Astrocyte (in vitro differentiated cells and primary cell): ENCODE data around the gene UNC93B1. TPM values are rescaled to one million over a fixed set of nuclear protein-coding genes. Genes with fewer than 3 reads are reported as not detected.

Experiments used
- DNase-seq: peaks from one replicate; pipeline ENCODE4 v3.0.0-alpha.2; 2010; ENCODE audit warnings: low read depth
- FAIRE-seq: peaks from 2 replicates; lab custom pipeline; 2011; peaks lifted over from hg19 to GRCh38; lab: Jason Lieb, UNC
- H2AFZ ChIP-seq: 2 replicates; pipeline ENCODE4 v1.6.0; 2012; ENCODE audit warnings: low read depth, low read length, inconsistent platforms
- H3K27ac ChIP-seq: 2 replicates; pipeline ENCODE4 v1.5.1; 2011; ENCODE audit warnings: low read depth, low read length, inconsistent platforms
- H3K27me3 ChIP-seq: 2 replicates; pipeline ENCODE4 v1.6.0; 2011; ENCODE audit warnings: low read length, inconsistent platforms; ENCODE audit not compliant: insufficient read depth
- H3K36me3 ChIP-seq: 2 replicates; pipeline ENCODE4 v1.5.1; 2011; ENCODE audit warnings: low read length, inconsistent platforms; ENCODE audit not compliant: insufficient read depth
- H3K4me1 ChIP-seq: 2 replicates; pipeline ENCODE4 v1.5.1; 2011; ENCODE audit warnings: low read length, inconsistent platforms; ENCODE audit not compliant: insufficient read depth
- H3K4me2 ChIP-seq: 2 replicates; pipeline ENCODE4 v1.6.0; 2012; ENCODE audit warnings: low read length, inconsistent platforms
- H3K4me3 ChIP-seq: 2 replicates; pipeline ENCODE4 v1.5.1; 2011; ENCODE audit warnings: low read depth, mild to moderate bottlenecking, low read length, inconsistent platforms; ENCODE audit not compliant: insufficient read depth
- H3K79me2 ChIP-seq: 2 replicates; pipeline ENCODE4 v1.6.0; 2012; ENCODE audit warnings: mild to moderate bottlenecking, low read length, inconsistent platforms; ENCODE audit not compliant: insufficient read depth
- H3K9ac ChIP-seq: 2 replicates; pipeline ENCODE4 v1.6.0; 2012; ENCODE audit warnings: mild to moderate bottlenecking, low read length, inconsistent platforms
- H3K9me3 ChIP-seq: 2 replicates; pipeline ENCODE4 v1.5.1; 2012; ENCODE audit warnings: low read depth, mild to moderate bottlenecking, low read length, inconsistent platforms; ENCODE audit not compliant: insufficient read depth
- H4K20me1 ChIP-seq: 2 replicates; pipeline ENCODE4 v1.6.0; 2012; ENCODE audit warnings: low read length, inconsistent platforms; ENCODE audit not compliant: insufficient read depth
- H3K27ac Mint-ChIP-seq: one replicate; pipeline ENCODE4 v1.8.0; 2021; ENCODE audit warnings: mild to moderate bottlenecking, mixed read lengths; ENCODE audit not compliant: unreplicated experiment
- H3K27me3 Mint-ChIP-seq: one replicate; pipeline ENCODE4 v1.8.0; 2021; ENCODE audit warnings: low read depth, mixed read lengths; ENCODE audit not compliant: unreplicated experiment
- H3K36me3 Mint-ChIP-seq: one replicate; pipeline ENCODE4 v1.8.0; 2021; ENCODE audit warnings: low read depth, mixed read lengths; ENCODE audit not compliant: unreplicated experiment
- H3K4me1 Mint-ChIP-seq: one replicate; pipeline ENCODE4 v1.8.0; 2021; ENCODE audit warnings: low read depth, mixed read lengths; ENCODE audit not compliant: unreplicated experiment
- H3K4me3 Mint-ChIP-seq: one replicate; pipeline ENCODE4 v1.8.0; 2021; ENCODE audit warnings: mild to moderate bottlenecking, moderate library complexity, mixed read lengths; ENCODE audit not compliant: unreplicated experiment
- H3K9me3 Mint-ChIP-seq: one replicate; pipeline ENCODE4 v1.8.0; 2021; ENCODE audit warnings: mild to moderate bottlenecking, mixed read lengths; ENCODE audit not compliant: unreplicated experiment
- EZH2 ChIP-seq: IDR thresholded peaks from 2 replicates; pipeline ENCODE4 v1.6.1; 2012; ENCODE audit warnings: mild to moderate bottlenecking, low read length, inconsistent platforms; ENCODE audit not compliant: insufficient read depth
- total RNA-seq: library from RNA; stranded (reverse); gene quantifications from 2 replicates; pipeline ENCODE4 v1.2.1, GENCODE V29; 2021
- TF ChIP-seq, protein P1 (sequence below): IDR thresholded peaks from 2 replicates; pipeline ENCODE4 v1.5.1; 2011; ENCODE audit warnings: low read depth, mild to moderate bottlenecking, inconsistent platforms, low read length, moderate library complexity; ENCODE audit not compliant: insufficient read depth

UNC93B1 gene
- total RNA-seq, 1 donor from 2014 or later, result 37.3 TPM

DNA sequence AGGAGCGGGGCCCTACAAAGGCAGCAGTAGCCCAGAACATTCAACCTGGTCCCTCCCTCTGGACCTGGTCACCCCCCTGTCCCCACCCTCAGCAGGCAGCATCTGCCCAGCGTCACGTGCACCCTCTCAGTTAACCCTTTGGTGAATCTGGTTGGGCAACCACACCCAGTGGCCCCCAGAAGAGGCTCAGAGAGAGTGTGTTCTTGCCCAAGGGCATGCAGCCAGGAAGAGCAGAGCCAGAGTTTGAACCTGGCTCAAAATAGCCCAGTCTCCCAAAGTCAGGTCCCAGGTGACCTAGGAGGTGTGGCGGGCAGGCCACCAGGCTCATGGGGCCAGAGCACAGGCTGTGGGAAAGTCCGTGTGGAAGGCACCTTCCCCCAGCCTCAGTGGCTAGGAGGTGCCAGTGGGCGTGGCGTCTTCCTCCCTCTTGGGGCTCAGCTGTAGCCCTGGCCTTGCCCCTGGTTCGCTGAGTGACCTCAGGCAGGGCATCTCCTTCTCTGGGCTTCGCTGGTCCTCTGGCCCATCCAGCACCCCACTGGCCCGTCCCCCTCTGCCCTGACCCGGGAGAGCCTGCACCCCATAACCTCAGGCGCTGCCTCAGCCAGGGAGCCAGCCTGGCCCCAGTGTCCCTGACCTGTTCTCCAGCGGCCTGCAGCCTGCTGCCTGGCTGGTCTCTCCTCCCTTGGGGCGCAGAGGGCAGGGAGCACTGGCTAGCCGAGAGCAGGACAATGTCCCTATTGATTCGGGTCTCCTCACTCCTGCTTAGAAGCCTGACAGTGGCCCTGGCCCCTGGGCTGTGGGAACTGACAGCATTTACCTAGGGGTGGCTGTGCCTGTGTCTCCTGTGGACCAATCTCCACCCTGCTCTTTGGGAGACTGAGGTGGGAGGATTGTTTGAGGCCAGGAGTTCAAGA is 13.3 kb upstream of the UNC93B1 start:
- no peaks in the 10 kb centered on the region for H3K9me3 ChIP-seq
- no peak overlapping the region for H3K9ac ChIP-seq
- H3K4me1 ChIP-seq, result peaks cover 28% of the 10 kb centered on the region
- H4K20me1 ChIP-seq, result no peaks in the 10 kb centered on the region
- H3K36me3 Mint-ChIP-seq, result peaks cover 2% of the 10 kb centered on the region
- no peak for TF ChIP-seq EZH2
- TF ChIP-seq, protein P1, sequence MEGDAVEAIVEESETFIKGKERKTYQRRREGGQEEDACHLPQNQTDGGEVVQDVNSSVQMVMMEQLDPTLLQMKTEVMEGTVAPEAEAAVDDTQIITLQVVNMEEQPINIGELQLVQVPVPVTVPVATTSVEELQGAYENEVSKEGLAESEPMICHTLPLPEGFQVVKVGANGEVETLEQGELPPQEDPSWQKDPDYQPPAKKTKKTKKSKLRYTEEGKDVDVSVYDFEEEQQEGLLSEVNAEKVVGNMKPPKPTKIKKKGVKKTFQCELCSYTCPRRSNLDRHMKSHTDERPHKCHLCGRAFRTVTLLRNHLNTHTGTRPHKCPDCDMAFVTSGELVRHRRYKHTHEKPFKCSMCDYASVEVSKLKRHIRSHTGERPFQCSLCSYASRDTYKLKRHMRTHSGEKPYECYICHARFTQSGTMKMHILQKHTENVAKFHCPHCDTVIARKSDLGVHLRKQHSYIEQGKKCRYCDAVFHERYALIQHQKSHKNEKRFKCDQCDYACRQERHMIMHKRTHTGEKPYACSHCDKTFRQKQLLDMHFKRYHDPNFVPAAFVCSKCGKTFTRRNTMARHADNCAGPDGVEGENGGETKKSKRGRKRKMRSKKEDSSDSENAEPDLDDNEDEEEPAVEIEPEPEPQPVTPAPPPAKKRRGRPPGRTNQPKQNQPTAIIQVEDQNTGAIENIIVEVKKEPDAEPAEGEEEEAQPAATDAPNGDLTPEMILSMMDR, result no peak
- peaks cover 4% of the 10 kb centered on the region for H3K27me3 Mint-ChIP-seq
- no peak overlapping the region for H3K4me2 ChIP-seq
- no peak overlapping the region for H3K4me3 Mint-ChIP-seq
- DNase-seq (no peak), FAIRE-seq (no peak)
- H3K27me3 ChIP-seq, result no peaks in the 10 kb centered on the region
- no peaks in the 10 kb centered on the region for H3K9me3 Mint-ChIP-seq
- H3K27ac ChIP-seq, result no peak overlapping the region
- H3K36me3 ChIP-seq, result no peaks in the 10 kb centered on the region
- peaks cover 6% of the 10 kb centered on the region for H3K79me2 ChIP-seq
- H3K4me3 ChIP-seq, result no peak overlapping the region
- H2AFZ ChIP-seq, result no peak overlapping the region
- peaks cover 9% of the 10 kb centered on the region for H3K4me1 Mint-ChIP-seq
- peak overlapping the region; percentile 47 for H3K27ac Mint-ChIP-seq

DNA sequence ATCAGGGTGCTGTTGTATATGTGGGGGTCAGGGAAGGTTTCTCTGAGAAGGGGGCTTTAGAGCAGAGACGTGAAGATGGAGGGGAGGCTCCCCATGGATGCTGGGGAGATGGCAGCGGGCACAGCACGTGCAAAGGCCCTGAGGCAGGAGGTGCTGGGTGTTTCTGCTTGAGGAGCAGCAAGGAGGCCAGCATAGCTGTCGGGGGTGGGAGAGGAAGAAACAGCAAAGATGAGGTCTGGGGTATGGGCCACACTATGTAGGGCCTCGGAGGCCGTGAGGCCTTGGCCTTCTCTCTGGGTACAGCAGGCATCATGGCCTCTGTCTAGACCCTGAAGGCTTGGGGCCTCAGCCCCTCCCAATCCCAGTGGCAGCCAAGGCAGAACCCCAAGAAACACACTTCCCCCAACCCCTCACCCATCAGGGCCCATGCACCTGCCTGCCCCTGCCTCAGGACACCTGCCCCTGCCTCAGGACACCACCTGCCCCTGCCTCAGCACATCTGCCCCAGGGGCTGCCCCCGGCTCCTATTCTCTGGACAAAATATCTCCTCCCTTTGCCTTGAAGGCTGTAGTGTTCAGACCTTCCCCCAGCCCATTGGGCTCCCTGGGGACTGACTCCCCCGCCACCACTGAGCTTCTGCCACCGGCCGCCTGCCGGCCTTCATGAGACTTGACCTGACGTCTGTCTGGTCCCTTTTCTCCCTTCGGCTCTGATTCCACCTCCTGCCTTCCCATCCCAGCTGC is 12.4 kb upstream of the UNC93B1 start:
- no peaks in the 10 kb centered on the region for H4K20me1 ChIP-seq
- no peak overlapping the region for H2AFZ ChIP-seq
- DNase-seq (no peak), FAIRE-seq (no peak)
- Mint-ChIP-seq H3K27ac (peak overlapping the region; percentile 47), H3K4me1 (peaks cover 12% of the 10 kb centered on the region), H3K27me3 (peaks cover 4% of the 10 kb centered on the region), H3K9me3 (no peaks in the 10 kb centered on the region), H3K4me3 (no peak overlapping the region), H3K36me3 (peaks cover 2% of the 10 kb centered on the region)
- no peak overlapping the region for H3K27ac ChIP-seq
- H3K4me2 ChIP-seq, result no peak overlapping the region
- H3K4me3 ChIP-seq, result no peak overlapping the region
- no peaks in the 10 kb centered on the region for H3K9me3 ChIP-seq
- H3K4me1 ChIP-seq, result peaks cover 34% of the 10 kb centered on the region
- H3K36me3 ChIP-seq, result no peaks in the 10 kb centered on the region
- no peak for TF ChIP-seq EZH2
- TF ChIP-seq, protein P1, result no peak
- no peak overlapping the region for H3K9ac ChIP-seq
- H3K27me3 ChIP-seq, result no peaks in the 10 kb centered on the region
- H3K79me2 ChIP-seq, result peaks cover 14% of the 10 kb centered on the region
